WTC11 (cell line): ENCODE data around the gene FNBP1L. TPM values are rescaled to one million over a fixed set of nuclear protein-coding genes. Genes with fewer than 3 reads are reported as not detected.

Source experiments
- ATAC-seq: fragments of 200-7000 bp; cut with Tn5 transposase; 2 replicates; pipeline ENCODE4 v1.10.0; 2021; ENCODE audit warnings: mild to moderate bottlenecking, moderate library complexity
- CTCF ChIA-PET: fragments of 300-600 bp; sonication (Branson Sonifier 250); formaldehyde crosslinking; loops from one replicate; lab custom pipeline; 2021; ENCODE audit warnings: antibody characterized with exemption; lab: Charles Lee
- POLR2A ChIA-PET: fragments of 350-600 bp; sonication (Branson Sonifier 250); formaldehyde crosslinking; loops from one replicate; lab custom pipeline; 2021; ENCODE audit warnings: antibody characterized with exemption; lab: Charles Lee
- DNase-seq: peaks from one replicate; pipeline ENCODE4 v3.0.0; 2021; ENCODE audit warnings: low spot score
- H3K27ac Mint-ChIP-seq: 2 replicates; pipeline ENCODE4 v1.8.0; 2021; ENCODE audit warnings: mixed read lengths
- H3K27me3 Mint-ChIP-seq: 2 replicates; pipeline ENCODE4 v1.8.0; 2021; ENCODE audit warnings: low read depth, mild to moderate bottlenecking, moderate library complexity, mixed read lengths
- H3K36me3 Mint-ChIP-seq: 2 replicates; pipeline ENCODE4 v1.8.0; 2021; ENCODE audit warnings: mixed read lengths
- H3K4me1 Mint-ChIP-seq: 2 replicates; pipeline ENCODE4 v1.8.0; 2022; ENCODE audit warnings: mixed read lengths
- H3K4me3 Mint-ChIP-seq: 2 replicates; pipeline ENCODE4 v1.8.0; 2021; ENCODE audit warnings: mild to moderate bottlenecking, moderate library complexity, mixed read lengths
- H3K9me3 Mint-ChIP-seq: 2 replicates; pipeline ENCODE4 v1.8.0; 2021; ENCODE audit warnings: mixed read lengths
- FOXP1 ChIP-seq: sonication (generic); formaldehyde crosslinking; IDR thresholded peaks from 2 replicates; pipeline ENCODE4 v1.8.0; 2022; ENCODE audit warnings: missing genetic modification reagents, mild to moderate bottlenecking, moderate library complexity, borderline replicate concordance
- MXD4 ChIP-seq: fragments of 250-450 bp; sonication (Bioruptor Pico); IDR thresholded peaks from 2 replicates; pipeline ENCODE4 v1.8.0; 2021; ENCODE audit warnings: mild to moderate bottlenecking, moderate library complexity, borderline replicate concordance
- NFYB ChIP-seq: sonication (generic); formaldehyde crosslinking; conservative IDR thresholded peaks from 2 replicates; pipeline ENCODE4 v1.8.0; 2022; ENCODE audit warnings: low read depth, missing genetic modification reagents
- NR3C1 ChIP-seq: sonication (generic); formaldehyde crosslinking; conservative IDR thresholded peaks from 2 replicates; pipeline ENCODE4 v1.8.1; 2023; ENCODE audit warnings: low read depth, mild to moderate bottlenecking, missing genetic modification reagents
- SP1 ChIP-seq: sonication (generic); formaldehyde crosslinking; conservative IDR thresholded peaks from 2 replicates; pipeline ENCODE4 v1.8.1; 2022; ENCODE audit warnings: missing genetic modification reagents
- ZBTB21 ChIP-seq: sonication (generic); formaldehyde crosslinking; IDR thresholded peaks from 2 replicates; pipeline ENCODE4 v1.8.1; 2023; ENCODE audit warnings: mild to moderate bottlenecking, missing genetic modification reagents, borderline replicate concordance
- ZNF317 ChIP-seq: sonication (generic); formaldehyde crosslinking; IDR thresholded peaks from 2 replicates; pipeline ENCODE4 v1.8.1; 2023; ENCODE audit warnings: low read depth, mild to moderate bottlenecking, moderate library complexity, missing genetic modification reagents, borderline replicate concordance
- ZNF396 ChIP-seq: fragments of 250-450 bp; sonication (Bioruptor Pico); IDR thresholded peaks from 2 replicates; pipeline ENCODE4 v1.8.0; 2021; ENCODE audit warnings: mild to moderate bottlenecking, moderate library complexity, borderline replicate concordance
- total RNA-seq: library from RNA; stranded (reverse); gene quantifications from 3 replicates; pipeline ENCODE4 v1.2.3, GENCODE V29; 2021
- TF ChIP-seq, protein P1 (sequence below): sonication (generic); formaldehyde crosslinking; IDR thresholded peaks from 2 replicates; pipeline ENCODE4 v1.8.1; 2022; ENCODE audit warnings: missing genetic modification reagents, borderline replicate concordance
- TF ChIP-seq, protein P2 (sequence below): sonication (generic); formaldehyde crosslinking; IDR thresholded peaks from 2 replicates; pipeline ENCODE4 v1.8.0; 2023; ENCODE audit warnings: mild to moderate bottlenecking, missing genetic modification reagents
- TF ChIP-seq, protein P3 (sequence below): sonication (generic); formaldehyde crosslinking; IDR thresholded peaks from 2 replicates; pipeline ENCODE4 v1.8.1; 2023; ENCODE audit warnings: mild to moderate bottlenecking, moderate library complexity, missing genetic modification reagents
- TF ChIP-seq, protein P4 (sequence below): sonication (generic); formaldehyde crosslinking; IDR thresholded peaks from 2 replicates; pipeline ENCODE4 v1.8.1; 2023; ENCODE audit warnings: mild to moderate bottlenecking, missing genetic modification reagents
- TF ChIP-seq, protein P5 (sequence below): fragments of 250-450 bp; sonication (Bioruptor Pico); IDR thresholded peaks from 2 replicates; pipeline ENCODE4 v1.8.0; 2021; ENCODE audit warnings: mild to moderate bottlenecking
- TF ChIP-seq, protein P6 (sequence below): sonication (generic); formaldehyde crosslinking; IDR thresholded peaks from 2 replicates; pipeline ENCODE4 v1.8.0; 2022; ENCODE audit warnings: mild to moderate bottlenecking, missing genetic modification reagents
- TF ChIP-seq, protein P7 (sequence below): sonication (generic); formaldehyde crosslinking; IDR thresholded peaks from 2 replicates; pipeline ENCODE4 v1.8.1; 2022; ENCODE audit warnings: low read depth, missing genetic modification reagents, borderline replicate concordance
- TF ChIP-seq, protein P8 (sequence below): fragments of 250-450 bp; sonication (Bioruptor Pico); conservative IDR thresholded peaks from 2 replicates; pipeline ENCODE4 v1.9.0; 2021; ENCODE audit warnings: mild to moderate bottlenecking

Gene FNBP1L
- total RNA-seq, 1 experiment from 2014 or later = 79.1 TPM

DNA sequence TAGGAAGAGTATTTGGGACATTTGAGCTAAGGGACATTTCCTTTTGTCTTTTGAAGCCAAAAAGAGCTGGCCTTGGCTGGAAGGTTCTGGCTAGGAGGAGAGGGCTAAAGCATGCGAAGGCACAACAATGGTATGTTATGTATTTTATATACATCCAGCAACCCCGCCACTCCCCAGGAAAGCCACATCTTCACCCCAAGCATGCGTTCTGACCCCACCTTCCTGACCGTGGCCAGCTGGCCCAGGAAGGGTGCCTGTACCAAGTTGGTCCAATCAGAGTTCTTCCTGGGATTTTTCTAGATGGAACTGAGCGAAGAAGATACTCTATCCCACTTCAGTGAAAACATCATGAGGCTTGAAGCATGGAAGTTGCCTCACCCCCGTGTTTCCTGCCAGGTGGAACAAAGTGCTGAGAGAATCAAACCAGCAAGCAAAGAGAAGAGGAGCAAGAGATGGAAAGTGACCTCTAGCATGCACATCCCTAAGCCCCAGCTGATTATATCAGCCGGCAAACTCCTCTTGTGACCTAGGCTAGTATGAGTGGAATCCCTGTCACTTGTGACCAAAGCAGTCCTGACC is 151.0 kb downstream of the FNBP1L start (continued):
- TF ChIP-seq NFYB = no peak
- TF ChIP-seq ZBTB21 (CRISPR knock-in tag) = no peak
- no peak for TF ChIP-seq MXD4 (CRISPR knock-in tag)

DNA sequence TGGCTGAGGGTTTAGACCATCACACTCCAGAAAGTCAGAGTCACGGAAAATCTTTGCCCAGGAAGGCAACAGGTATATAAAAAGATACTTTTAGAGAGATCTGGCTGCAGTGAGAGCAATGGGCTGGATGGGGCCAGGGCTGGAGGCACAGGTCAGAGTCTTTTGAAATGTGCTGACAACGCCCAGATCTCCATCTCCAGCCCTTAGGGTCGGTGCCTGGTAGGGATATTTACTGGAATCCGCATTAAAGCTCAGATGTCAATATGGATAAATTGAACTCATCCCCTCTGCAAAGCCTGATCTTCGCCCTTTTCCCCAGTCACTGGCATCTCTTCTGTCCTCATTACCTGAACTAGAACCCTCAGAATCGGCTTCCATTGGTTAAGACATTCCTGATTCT is 151.6 kb downstream of the FNBP1L start:
- Mint-ChIP-seq H3K9me3 (no peaks in the 10 kb centered on the region), H3K27me3 (no peaks in the 10 kb centered on the region), H3K27ac (no peak overlapping the region), H3K4me3 (no peak overlapping the region), H3K4me1 (peaks cover 42% of the 10 kb centered on the region), H3K36me3 (no peaks in the 10 kb centered on the region)
- TF ChIP-seq, protein P1, sequence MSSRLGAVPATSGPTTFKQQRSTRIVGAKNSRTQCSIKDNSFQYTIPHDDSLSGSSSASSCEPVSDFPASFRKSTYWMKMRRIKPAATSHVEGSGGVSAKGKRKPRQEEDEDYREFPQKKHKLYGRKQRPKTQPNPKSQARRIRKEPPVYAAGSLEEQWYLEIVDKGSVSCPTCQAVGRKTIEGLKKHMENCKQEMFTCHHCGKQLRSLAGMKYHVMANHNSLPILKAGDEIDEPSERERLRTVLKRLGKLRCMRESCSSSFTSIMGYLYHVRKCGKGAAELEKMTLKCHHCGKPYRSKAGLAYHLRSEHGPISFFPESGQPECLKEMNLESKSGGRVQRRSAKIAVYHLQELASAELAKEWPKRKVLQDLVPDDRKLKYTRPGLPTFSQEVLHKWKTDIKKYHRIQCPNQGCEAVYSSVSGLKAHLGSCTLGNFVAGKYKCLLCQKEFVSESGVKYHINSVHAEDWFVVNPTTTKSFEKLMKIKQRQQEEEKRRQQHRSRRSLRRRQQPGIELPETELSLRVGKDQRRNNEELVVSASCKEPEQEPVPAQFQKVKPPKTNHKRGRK (CRISPR knock-in tag) = no peak
- ATAC-seq = no peak
- CTCF ChIA-PET = interaction anchor here (1.2 kb wide), 1 partner anchor 245 kb away, joined by 7 read pairs; no protein-coding TSS in a partner anchor
- DNase-seq = no peak
- POLR2A ChIA-PET = no interaction called here

DNA sequence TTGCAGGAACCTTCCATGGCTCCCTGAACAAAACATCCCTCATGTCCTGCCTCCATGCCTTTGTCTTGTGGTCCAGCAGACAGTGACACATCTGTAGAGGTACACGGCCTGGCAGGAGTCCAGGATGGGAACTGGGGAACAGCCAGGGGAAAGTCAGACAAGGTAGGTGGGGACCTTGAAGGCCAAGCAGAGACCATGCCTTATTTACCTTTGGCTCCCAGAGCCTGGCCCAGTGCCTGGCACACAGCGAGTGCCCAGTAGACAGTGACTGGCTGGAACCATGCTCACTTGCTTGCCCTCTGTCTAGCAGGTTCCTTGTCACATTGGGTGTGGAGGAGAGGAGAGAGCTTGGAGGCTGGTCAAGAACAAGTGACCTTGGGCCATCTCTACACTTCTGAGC is 152.7 kb downstream of the FNBP1L start:
- Mint-ChIP-seq H3K27me3 (no peaks in the 10 kb centered on the region), H3K9me3 (no peaks in the 10 kb centered on the region), H3K4me3 (no peak overlapping the region), H3K4me1 (peaks cover 31% of the 10 kb centered on the region), H3K27ac (no peak overlapping the region), H3K36me3 (no peaks in the 10 kb centered on the region)
- POLR2A ChIA-PET = interaction anchor here (0.7 kb wide), 1 partner anchor 163 kb away, joined by 3 read pairs; no protein-coding TSS in a partner anchor
- DNase-seq (no peak), ATAC-seq (no peak)
- CTCF ChIA-PET = interaction anchor here (0.6 kb wide), 1 partner anchor 36 kb away, joined by 4 read pairs; no protein-coding TSS in a partner anchor
- TF ChIP-seq, protein P2, sequence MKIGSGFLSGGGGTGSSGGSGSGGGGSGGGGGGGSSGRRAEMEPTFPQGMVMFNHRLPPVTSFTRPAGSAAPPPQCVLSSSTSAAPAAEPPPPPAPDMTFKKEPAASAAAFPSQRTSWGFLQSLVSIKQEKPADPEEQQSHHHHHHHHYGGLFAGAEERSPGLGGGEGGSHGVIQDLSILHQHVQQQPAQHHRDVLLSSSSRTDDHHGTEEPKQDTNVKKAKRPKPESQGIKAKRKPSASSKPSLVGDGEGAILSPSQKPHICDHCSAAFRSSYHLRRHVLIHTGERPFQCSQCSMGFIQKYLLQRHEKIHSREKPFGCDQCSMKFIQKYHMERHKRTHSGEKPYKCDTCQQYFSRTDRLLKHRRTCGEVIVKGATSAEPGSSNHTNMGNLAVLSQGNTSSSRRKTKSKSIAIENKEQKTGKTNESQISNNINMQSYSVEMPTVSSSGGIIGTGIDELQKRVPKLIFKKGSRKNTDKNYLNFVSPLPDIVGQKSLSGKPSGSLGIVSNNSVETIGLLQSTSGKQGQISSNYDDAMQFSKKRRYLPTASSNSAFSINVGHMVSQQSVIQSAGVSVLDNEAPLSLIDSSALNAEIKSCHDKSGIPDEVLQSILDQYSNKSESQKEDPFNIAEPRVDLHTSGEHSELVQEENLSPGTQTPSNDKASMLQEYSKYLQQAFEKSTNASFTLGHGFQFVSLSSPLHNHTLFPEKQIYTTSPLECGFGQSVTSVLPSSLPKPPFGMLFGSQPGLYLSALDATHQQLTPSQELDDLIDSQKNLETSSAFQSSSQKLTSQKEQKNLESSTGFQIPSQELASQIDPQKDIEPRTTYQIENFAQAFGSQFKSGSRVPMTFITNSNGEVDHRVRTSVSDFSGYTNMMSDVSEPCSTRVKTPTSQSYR (CRISPR knock-in tag) = no peak
- TF ChIP-seq, protein P3, sequence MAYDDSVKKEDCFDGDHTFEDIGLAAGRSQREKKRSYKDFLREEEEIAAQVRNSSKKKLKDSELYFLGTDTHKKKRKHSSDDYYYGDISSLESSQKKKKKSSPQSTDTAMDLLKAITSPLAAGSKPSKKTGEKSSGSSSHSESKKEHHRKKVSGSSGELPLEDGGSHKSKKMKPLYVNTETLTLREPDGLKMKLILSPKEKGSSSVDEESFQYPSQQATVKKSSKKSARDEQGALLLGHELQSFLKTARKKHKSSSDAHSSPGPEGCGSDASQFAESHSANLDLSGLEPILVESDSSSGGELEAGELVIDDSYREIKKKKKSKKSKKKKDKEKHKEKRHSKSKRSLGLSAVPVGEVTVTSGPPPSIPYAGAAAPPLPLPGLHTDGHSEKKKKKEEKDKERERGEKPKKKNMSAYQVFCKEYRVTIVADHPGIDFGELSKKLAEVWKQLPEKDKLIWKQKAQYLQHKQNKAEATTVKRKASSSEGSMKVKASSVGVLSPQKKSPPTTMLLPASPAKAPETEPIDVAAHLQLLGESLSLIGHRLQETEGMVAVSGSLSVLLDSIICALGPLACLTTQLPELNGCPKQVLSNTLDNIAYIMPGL (CRISPR knock-in tag) = no peak
- no peak for TF ChIP-seq SP1 (CRISPR knock-in tag)
- TF ChIP-seq, protein P4, sequence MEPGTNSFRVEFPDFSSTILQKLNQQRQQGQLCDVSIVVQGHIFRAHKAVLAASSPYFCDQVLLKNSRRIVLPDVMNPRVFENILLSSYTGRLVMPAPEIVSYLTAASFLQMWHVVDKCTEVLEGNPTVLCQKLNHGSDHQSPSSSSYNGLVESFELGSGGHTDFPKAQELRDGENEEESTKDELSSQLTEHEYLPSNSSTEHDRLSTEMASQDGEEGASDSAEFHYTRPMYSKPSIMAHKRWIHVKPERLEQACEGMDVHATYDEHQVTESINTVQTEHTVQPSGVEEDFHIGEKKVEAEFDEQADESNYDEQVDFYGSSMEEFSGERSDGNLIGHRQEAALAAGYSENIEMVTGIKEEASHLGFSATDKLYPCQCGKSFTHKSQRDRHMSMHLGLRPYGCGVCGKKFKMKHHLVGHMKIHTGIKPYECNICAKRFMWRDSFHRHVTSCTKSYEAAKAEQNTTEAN = no peak
- TF ChIP-seq ZBTB21 (CRISPR knock-in tag) = no peak
- no peak for TF ChIP-seq ZNF396 (CRISPR knock-in tag)
- TF ChIP-seq, protein P5, sequence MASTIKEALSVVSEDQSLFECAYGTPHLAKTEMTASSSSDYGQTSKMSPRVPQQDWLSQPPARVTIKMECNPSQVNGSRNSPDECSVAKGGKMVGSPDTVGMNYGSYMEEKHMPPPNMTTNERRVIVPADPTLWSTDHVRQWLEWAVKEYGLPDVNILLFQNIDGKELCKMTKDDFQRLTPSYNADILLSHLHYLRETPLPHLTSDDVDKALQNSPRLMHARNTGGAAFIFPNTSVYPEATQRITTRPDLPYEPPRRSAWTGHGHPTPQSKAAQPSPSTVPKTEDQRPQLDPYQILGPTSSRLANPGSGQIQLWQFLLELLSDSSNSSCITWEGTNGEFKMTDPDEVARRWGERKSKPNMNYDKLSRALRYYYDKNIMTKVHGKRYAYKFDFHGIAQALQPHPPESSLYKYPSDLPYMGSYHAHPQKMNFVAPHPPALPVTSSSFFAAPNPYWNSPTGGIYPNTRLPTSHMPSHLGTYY (CRISPR knock-in tag) = no peak
- TF ChIP-seq, protein P6, sequence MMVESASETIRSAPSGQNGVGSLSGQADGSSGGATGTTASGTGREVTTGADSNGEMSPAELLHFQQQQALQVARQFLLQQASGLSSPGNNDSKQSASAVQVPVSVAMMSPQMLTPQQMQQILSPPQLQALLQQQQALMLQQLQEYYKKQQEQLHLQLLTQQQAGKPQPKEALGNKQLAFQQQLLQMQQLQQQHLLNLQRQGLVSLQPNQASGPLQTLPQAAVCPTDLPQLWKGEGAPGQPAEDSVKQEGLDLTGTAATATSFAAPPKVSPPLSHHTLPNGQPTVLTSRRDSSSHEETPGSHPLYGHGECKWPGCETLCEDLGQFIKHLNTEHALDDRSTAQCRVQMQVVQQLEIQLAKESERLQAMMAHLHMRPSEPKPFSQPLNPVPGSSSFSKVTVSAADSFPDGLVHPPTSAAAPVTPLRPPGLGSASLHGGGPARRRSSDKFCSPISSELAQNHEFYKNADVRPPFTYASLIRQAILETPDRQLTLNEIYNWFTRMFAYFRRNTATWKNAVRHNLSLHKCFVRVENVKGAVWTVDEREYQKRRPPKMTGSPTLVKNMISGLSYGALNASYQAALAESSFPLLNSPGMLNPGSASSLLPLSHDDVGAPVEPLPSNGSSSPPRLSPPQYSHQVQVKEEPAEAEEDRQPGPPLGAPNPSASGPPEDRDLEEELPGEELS (CRISPR knock-in tag) = no peak
- TF ChIP-seq FOXP1 = no peak
- TF ChIP-seq NR3C1 (CRISPR knock-in tag) = no peak
- TF ChIP-seq ZNF317 (CRISPR knock-in tag) = no peak
- TF ChIP-seq, protein P7, sequence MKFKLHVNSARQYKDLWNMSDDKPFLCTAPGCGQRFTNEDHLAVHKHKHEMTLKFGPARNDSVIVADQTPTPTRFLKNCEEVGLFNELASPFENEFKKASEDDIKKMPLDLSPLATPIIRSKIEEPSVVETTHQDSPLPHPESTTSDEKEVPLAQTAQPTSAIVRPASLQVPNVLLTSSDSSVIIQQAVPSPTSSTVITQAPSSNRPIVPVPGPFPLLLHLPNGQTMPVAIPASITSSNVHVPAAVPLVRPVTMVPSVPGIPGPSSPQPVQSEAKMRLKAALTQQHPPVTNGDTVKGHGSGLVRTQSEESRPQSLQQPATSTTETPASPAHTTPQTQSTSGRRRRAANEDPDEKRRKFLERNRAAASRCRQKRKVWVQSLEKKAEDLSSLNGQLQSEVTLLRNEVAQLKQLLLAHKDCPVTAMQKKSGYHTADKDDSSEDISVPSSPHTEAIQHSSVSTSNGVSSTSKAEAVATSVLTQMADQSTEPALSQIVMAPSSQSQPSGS (CRISPR knock-in tag) = no peak
- TF ChIP-seq, protein P8, sequence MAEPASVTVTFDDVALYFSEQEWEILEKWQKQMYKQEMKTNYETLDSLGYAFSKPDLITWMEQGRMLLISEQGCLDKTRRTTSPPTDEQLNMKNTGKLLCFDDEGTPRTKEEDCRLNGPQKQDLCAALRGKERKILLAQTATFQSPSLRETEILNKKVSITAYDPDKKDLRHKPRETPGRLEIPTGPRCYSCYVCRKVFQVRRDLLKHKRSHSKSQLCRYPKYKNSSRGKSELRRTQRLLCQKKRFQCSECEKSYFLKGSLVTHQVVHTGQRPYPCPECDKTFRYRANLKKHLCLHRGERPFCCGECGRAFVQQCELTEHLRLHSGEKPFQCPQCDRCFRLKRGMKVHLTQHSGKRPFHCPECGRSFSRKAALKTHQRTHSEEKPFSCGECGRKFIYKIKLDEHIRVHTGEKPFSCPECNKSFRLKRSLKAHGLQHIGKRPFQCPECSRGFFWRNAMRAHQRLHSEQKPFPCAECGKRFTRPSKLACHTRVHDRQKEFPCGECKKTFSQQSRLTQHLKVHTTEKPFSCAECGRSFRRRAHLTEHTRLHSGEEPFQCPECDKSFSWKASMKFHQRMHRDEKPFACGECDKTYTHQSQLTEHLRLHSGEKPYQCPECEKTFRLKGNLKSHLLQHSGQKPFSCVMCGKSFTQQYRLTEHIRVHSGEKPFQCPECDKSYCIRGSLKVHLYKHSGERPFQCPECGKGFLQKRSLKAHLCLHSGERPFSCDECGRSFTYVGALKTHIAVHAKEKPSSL (CRISPR knock-in tag) = no peak
